ENCODE measurements around the gene IRAK1.

- TF ChIP-seq SUZ12 (IDR thresholded peaks at IDR 0.05; ENCODE audit: extremely low read depth, insufficient read depth, insufficient read length) (no peak), ZNF274 (IDR thresholded peaks at IDR 0.05; ENCODE audit: low read depth, low read length) (no peak)
Measured at GRCh38 chrX:153995504-153995903, 24.2 kb downstream of the IRAK1 start.
